H1 (cell line): ENCODE data around the gene DAPK2.

ENCODE experiments used
- CHD1 ChIP-seq: IDR thresholded peaks from 2 replicates; pipeline ENCODE4 v1.6.1; 2012; ENCODE audit warnings: low read depth, low read length, improper control_type of control experiment
- CREB1 ChIP-seq: IDR thresholded peaks from 2 replicates; pipeline ENCODE4 v1.6.1; 2012; ENCODE audit warnings: inconsistent platforms
- EP300 ChIP-seq, 2 experiments: IDR thresholded peaks; 1 replicate in 1 of 2; 2 replicates in 1 of 2; pipeline ENCODE4 v1.6.1; 2011 to 2012; ENCODE audit warnings: low read depth in 2 of 2, low read length in 2 of 2, mild to moderate bottlenecking in 2 of 2, borderline replicate concordance in 1 of 2, inconsistent platforms in 1 of 2, moderate library complexity in 1 of 2
- JUN ChIP-seq: IDR thresholded peaks from 2 replicates; pipeline ENCODE4 v1.6.1; 2011; ENCODE audit warnings: low read depth, mild to moderate bottlenecking, improper control_type of control experiment, low read length
- SRF ChIP-seq: IDR thresholded peaks from 2 replicates; pipeline ENCODE4 v1.6.1; 2011; ENCODE audit warnings: mild to moderate bottlenecking, low read depth, low read length, moderate library complexity

DNA sequence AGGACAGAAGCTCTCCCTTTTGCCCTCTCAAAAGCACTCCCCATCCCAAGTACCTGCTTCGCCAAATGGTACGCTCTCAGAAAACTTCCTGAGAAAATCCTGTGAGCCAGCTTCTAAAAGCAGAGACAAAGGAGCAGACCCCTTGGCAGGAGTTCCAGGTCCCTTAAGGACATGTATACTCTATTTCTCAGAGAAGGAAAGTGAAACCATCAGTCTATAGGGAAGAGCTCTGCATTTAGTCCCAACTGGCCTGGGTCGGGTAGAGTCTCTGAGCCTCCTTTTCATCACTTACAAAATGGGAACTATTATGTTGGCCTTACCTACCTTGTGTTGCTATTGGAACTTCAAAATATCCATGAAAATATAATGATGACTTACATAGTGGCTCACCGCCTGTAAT lies 19.7 kb downstream of the DAPK2 start:
- TF ChIP-seq CHD1 (no peak), EP300 (IDR thresholded peaks at IDR 0.05; ENCODE audit: borderline replicate concordance in 1 of 2, low read depth in 2 of 2, low read length in 2 of 2) (no peak), JUN (no peak), CREB1 (no peak), SRF (no peak)
